NCI-H1436 treated with DMSO at 0.1 percent for 48 hours (cell line): ENCODE measurements around the gene TMEM132E.

Experiments
- DNase-seq: peaks from one replicate; lab custom pipeline; 2025; lab: John Stamatoyannopoulos, UW

Gene TMEM132E

DNA sequence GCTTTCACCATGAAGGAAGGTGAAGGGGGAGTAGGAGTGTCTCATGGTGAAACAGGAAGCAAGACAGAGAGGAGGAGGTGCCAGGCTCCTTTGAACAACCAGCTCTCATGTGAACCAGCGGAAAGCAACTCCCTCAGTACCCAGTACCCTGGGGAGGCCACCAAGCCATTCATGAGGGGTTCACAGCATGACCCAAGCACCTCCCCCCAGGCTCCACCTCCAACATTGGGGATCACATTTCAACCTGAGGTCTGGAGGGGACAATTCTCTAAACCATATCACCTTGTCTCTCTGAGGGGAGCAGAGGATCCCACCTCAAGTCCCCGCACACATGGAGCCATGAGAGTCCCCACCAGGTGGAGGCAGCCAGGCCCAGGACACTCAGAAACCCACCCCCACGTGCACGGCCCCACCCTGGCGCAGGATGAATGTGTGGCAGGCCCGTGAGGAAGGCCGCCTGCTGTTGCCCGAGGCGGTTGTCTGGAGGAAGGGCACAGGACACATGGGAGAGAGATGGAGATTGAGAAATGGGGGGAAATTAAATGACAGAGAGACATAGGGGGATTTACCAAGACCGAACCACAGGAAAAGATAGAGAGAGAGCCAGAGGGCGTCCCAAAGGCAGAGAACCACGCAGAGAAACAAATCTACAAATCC is 85.9 kb downstream of the TMEM132E start:
- DNase-seq: no peak

DNA sequence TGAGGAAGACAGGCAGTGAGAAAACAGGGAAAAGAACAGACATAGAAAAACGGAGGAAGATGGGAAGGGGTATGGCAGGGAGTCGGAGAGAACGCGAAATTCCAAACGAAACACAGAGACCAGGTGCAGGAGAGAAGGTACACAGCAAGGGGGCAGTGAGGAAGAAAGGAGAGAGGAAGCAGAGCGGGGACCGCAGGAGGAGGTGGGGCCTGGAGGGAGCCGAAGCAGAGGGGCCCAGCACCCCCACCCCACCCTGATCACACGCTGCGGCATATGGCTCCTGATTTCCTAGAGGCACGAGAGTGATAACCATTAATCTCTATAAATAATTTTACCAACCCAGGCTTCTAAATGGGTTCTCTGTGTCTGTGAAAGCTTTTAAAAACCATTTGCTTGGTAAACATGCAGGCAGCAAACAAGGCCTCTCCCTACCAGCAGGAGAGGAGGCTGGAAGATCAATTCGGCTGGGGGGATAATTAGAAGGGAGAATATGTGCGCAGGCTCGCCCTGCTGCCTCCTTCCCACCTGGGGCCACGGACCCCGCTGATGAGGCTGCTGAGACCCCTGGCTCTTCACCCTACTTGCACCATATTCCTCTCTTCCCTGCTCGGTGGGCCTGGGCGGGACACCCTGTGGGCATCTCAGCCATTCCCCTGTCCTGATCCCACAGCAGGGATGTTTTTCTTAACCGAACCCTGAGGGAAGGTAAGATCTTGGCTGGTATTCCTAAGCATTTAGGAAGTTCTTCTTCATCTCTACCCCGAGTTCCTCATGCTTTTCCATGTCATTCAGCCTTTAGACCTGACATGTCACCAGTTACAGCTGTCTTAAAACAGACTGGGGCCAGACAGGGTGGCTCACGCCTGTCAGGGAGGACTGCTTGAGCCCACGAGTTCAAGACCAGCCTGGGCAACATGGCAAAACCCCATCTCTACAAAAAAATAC is 86.7 kb downstream of the TMEM132E start:
- no peak for DNase-seq

DNA sequence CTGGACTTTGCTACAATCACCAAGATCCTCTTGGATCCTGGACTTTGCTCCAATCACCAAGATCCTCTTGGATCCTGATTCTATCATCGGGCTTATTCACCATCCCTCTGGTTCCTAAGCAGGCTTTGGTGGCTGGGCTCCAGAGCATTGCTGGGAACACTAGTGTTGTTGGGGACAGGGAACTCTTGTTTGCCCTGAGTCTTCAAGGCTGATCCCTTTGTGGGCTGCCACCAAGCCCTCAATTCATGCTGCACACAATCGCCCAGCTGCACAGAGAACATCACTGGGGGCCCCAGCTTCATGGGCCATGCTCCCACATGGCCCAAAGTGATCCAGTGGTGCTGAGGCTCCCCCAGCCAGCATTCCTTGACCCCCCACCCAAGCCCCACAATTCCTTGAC is 88.3 kb downstream of the TMEM132E start:
- no peak for DNase-seq

DNA sequence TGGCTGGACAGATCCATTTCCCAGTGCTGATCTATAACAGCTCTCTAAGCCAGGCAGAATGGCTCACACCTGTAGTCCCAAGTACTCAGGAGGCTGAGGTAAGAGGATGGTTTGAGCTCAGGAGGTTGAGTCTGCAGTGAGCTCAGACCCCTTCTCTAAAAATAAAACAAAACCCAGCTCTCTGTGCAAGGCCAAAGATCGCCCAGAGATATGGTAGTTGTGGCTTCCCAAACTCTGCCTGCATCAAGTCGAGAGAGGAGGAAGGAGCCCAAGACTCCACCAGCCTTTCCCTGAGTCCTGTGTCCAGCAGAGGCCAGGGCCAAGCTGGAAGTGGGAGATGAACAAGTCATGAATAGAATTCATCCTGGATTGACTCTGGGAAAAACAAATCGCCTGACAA is 88.8 kb downstream of the TMEM132E start:
- DNase-seq: no peak

DNA sequence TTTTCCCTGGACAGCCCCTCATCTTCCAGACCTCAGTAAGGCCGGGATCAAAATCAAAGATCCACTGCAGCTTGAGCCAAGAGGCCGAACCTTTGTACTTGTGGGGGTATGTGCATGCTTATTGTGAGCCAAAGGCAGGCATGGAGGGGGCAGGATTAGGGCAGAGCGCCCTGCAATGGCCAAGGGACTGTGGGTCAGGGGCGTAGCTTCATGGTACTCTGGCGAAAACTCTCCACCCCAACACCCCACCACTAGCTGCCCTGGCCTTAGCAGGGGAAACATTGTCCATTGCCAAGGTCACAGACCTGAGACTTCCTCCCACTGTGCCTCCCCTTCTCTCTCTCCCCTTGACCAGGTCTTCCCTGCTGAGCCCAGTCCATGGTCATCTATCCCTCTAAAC is 90.1 kb downstream of the TMEM132E start:
- DNase-seq: no peak

DNA sequence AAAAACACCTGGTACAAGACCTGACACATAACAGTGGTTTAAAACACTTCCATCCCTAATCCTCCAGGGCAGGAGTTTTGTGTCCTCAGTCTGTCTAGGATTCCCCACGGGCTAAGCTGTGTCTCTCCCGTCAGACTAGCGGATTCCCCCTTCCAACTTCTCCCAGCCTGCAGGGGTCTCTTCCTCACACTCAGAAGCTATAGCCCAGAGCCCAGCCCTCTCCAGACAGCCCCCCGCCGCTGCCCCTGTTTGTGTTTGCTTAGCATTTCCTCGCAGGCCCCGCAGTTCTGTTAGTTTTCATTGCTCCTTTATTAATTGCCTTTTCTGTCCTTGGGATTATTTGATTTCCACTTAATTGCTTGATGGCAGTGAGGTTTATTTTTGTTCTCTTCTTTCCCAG is 91.2 kb downstream of the TMEM132E start:
- no peak for DNase-seq

DNA sequence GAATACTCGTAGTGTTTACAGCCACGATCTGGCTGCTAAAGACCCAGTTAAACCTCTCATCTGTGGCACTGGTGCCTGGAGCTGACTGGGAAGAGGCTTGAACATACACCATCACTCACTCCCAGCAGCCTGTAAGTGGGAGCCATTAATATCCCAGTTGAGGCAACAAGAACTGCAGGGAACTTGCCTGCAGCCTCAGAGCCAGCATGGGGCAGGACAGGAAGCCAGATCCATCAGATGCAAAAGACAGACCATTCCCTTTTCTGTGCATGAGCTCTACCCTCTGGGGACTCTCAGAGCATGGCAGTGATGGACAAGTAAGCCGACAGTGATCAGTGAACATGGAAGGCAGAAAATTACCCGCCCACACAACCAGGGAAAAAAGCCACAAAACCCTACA is 91.8 kb downstream of the TMEM132E start:
- DNase-seq: no peak

DNA sequence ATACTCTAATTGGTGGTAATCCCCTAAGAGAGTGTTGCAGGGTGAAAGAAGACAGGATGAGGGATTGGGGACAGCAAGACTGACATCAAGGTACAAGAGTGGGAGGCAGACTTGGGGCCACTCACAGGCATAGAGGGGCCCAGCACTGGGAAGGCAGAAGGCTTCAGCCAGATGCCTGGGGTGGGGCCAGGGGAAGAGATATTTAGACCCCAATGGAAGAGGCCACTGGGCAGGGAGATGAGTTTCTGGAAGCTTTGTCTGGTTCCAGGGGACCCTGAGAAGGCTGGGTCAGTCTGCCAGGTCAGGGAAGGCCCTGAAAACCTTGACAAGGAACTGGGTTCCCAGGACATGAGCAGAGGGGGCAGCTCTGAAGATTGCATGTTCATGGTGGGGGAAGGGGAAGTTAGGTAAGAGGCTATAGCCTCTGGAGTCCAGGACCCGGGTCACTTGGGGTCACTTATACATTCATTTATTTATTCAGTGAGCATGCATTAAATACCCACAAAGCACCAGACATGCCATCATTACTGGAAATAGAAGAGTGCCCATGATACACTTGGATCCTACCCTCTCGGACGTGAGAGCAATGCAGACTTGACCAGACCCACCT is 92.9 kb downstream of the TMEM132E start:
- no peak for DNase-seq

DNA sequence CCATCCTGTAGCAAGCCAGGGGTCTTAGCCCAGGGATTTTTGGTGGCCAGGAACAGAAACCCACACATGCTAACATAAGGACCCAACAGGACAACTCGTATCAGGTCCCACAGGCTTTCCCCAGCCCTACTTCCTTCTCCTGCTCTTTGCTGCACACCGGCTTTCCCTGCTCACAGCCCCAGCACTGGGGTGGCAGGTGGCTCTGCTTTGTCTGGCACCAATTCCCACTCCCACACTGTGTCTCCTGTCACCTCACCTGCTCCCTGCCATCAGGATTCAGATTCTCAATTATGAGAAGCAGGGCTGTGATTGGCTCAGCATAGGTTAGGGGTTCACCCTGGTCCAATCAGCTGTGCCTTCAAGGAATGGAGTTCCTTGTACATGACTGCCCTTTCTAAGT is 94.1 kb downstream of the TMEM132E start:
- no peak for DNase-seq

DNA sequence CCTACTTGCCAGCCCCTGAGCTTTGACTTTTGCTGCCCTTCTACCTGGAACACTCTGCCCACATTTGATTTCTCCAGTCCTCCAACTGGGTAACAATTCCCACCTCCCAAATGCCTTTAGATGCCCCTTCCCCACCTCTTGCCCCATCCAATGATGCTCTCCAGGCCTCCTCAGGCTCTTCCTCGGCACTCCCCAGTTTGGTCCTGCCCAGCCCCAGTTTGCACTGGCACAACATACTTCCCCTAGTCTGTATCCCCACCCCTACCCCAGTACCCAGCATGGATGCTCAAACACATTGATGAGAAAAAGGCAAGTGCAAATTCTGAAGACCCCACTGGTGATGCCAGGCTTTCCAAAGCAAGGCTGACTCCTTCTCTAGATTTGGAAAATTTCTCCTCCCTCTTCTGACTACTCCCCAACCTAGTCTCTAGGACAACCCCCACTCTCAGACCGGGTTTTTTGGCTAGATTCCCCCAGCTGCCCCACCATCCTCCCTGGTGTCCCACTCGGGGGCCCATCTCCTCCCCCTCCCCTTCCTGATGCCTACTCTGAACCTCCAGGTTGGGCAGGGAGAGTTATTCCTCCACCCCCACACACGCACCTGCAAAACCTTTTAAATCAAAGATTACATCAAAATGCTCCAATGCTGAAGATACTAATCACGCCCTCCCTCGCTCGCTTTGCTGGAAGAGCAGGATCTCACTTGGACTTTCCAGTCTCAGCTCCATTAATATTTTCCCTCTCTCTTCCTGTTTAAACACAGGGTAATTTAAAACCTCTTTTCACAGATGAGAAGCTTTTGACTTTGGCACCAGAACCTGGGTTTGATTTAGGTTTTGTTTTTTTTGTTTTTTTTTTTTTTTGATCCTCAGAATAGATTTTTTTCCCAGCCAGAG is 94.9 kb downstream of the TMEM132E start:
- no peak for DNase-seq

DNA sequence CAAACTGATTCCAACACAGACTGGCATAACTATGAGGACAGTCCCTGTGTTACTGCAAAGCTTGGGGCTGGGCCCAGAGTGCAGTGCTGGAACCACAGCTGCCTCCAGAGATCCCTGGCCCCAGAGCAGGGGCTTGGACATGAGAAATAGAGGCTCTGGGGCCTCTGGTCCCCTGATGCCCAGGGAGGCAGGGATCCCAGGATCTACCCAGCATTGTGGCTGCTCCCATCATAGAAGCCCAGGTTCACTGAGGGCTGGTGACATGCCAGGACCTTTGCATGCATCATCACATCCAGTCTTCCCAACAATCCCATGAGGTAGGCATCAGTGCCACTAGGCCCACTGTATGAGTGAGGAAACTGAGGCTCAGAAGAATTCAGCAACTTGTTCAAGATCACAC is 95.8 kb downstream of the TMEM132E start:
- no peak for DNase-seq

DNA sequence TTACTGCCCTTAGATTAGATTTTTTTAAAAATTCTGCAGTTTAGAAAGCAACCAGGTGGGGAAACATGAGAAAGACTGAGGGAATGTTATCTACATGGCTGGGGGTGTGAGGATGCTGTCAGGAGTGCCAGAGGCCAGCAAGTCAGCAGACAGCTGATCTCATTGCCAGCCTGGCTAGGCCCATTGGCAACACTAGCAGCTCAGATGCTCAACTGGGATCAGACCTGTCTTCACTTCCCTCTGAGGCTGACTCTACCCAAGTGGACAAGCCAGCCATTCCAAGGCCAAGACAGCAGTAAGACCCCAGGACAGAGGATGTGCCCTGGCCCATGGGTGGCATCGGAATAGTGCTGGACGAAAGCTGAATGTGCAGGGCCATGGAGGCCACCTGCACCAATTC is 96.2 kb downstream of the TMEM132E start:
- DNase-seq: no peak

DNA sequence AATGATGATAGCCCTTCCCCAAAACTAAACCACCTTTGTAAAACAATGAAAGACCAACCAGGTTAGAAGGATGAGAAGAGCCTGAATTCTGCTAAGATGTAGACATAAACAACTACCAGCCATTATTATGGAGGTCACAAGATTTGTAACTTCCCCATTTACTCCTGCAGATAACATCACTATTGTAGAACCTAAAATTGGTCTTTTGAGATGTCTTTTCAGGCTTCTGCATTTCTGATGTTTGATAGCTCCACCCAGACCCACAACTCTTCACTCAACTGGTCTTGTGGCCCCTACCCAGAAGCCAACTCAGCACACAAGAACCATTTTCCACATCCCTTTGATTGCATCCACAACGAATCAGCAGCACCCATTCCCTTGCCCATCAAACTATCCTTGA is 100.8 kb downstream of the TMEM132E start:
- no peak for DNase-seq

DNA sequence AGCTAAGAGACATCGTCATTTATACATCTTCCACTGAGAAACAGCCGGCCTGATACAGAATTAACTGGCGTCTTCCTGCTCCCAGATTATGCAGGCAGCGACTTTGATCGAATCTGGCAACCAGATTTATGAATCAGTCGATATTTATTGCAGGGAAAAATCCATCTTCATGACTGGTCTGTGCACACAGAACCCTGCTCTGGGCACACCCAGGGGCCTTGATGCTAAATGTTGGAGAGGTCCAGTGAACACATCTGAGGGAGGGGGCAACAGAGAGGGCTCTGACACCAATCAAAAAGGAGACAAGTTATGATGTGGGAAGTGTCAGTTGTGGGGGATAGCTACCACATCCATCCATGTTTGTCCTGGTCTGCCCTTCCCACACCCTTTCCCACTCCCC is 102.9 kb downstream of the TMEM132E start:
- DNase-seq: no peak

DNA sequence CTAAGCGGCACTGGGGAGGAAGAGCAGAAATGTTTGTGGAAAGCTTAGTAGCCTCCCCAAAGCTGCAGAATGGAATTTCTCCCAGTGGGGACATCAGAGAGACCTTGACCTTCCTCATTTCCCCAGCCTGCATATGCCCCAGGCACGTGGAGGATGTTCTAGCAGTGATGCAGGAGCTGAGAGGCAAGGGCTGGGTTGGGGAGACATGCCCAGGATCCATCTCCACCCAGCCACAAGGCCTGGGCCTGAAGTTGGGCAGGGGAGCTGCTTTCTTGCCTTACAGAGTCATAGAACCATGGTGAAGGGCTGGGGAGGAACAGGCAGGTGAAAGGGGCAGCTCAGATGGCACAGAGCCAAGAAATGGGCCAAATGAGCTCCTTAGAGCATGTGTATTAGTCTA is 104.0 kb downstream of the TMEM132E start:
- no peak for DNase-seq
